GM12801 (cell line): Measurements from ENCODE around the gene KNG1.

Source experiments
- TF ChIP-seq, protein P1 (sequence below): IDR thresholded peaks from one replicate; pipeline ENCODE4 v1.5.1; 2011; ENCODE audit warnings: control low read depth; ENCODE audit not compliant: insufficient read length; ENCODE audit errors: extremely low read depth

The KNG1 gene

DNA sequence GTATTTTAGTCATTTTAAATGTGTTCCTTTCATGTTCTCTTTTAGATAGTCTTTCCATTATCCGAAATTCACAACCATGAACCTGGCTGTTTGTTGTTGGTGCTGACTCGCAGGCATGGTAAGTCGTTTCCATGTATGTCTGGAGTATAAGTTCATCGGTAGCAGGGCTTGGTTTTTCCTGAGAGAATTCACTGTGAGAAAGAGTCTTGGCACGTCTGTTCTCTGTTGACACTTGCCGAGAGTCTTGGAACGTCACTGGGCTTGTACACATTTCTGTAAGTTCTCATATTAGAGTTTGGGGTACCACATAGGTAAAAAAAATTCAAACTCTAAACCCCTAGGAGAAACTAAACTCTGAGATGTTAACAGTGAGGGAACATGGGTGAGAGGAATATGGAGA lies 36.8 kb downstream of the KNG1 start:
- TF ChIP-seq, protein P1, sequence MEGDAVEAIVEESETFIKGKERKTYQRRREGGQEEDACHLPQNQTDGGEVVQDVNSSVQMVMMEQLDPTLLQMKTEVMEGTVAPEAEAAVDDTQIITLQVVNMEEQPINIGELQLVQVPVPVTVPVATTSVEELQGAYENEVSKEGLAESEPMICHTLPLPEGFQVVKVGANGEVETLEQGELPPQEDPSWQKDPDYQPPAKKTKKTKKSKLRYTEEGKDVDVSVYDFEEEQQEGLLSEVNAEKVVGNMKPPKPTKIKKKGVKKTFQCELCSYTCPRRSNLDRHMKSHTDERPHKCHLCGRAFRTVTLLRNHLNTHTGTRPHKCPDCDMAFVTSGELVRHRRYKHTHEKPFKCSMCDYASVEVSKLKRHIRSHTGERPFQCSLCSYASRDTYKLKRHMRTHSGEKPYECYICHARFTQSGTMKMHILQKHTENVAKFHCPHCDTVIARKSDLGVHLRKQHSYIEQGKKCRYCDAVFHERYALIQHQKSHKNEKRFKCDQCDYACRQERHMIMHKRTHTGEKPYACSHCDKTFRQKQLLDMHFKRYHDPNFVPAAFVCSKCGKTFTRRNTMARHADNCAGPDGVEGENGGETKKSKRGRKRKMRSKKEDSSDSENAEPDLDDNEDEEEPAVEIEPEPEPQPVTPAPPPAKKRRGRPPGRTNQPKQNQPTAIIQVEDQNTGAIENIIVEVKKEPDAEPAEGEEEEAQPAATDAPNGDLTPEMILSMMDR: no peak

DNA sequence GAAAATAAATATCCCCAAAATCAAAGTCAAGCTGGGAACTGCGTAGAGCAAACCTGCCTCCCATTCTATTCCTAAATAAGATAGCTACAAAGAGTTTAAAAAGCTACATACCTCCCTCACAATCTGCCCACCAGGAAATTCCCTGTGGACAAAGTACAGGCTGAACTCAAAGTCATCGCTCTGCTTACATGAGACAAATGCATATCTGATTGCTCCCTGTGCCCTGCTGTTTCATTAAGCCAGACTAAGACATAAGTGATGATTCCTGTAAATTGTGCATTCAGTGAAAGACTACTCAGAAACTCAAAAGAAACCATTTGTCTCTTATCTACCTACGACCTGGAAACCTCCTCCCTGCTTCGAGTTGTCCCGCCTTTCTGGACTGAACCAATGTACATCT lies 37.7 kb downstream of the KNG1 start:
- TF ChIP-seq, protein P1: no peak

DNA sequence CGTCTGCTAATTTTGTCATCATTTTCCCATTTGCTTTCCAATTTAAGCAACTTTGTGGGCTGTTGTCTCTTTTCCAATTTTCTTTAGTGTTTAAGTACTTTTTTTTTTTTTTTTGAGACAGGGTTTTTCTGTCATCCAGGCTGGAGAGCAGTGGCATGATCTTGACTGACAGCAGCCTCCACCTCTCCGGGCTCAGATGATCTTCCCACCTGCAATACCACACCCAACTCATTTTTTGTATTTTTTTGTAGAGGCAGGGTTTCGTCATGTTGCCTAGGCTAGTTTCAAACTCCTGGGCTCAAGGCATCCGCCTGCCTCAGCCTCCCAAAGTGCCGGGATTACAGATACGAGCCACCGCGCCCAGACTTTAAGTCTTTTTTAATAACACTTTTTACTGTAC lies 40.1 kb downstream of the KNG1 start:
- TF ChIP-seq, protein P1: no peak

DNA sequence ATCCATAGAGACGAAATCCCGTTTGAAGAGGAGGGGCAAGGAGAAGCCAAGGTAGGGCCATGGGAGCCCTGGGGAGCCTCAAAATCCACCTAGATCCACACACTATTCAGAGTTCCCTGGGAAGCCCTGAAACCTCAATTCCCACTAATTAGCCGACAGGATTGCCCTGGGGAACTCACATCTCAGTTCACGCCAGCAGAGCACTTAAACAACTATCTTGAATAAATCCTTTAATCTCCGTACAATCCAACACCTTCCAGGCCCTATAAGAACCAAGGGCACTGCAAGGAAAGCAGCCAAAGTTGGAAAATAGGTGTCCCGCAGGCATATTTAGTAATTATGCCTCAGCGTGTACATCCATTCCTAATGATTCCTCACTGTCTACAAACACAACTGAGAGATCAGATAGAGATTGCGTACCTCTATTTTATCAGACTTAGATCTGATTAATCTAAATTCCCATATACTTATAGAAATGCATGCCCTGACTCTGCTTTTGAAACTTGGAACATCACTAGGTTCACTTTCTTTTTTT lies 40.6 kb downstream of the KNG1 start:
- TF ChIP-seq, protein P1: no peak

DNA sequence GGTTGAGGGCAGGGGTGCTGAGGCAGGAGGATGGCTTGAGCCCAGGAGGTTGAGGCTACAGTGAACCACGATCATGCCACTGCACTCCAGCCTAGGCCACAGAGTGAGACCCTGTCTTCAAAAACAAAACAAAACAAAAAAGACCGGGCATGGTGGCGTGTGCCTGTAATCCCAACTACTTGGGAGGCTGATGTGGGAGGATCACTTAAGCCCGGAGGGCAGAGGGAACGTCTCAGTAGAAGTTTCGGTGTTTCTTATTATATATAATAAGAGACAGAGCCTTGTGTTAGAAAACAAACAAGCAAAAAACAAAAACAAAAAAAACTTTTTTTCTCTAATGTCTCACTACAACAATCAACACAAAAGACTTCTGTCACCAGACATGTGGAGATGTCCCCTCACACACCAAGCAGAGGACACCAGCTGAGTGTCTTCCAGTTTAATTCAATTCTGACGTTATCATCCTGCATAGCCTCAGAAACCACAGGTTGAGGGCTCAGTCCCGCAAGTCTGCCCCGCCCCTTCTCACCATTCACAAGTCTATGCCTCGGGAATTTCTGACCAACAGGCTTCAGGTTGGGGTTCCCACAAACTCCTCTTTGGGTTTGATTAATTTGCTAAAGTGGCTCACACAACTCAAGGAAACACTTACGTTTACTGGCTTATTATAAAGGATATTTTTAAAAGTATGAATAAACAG lies 42.2 kb downstream of the KNG1 start:
- TF ChIP-seq, protein P1: no peak

DNA sequence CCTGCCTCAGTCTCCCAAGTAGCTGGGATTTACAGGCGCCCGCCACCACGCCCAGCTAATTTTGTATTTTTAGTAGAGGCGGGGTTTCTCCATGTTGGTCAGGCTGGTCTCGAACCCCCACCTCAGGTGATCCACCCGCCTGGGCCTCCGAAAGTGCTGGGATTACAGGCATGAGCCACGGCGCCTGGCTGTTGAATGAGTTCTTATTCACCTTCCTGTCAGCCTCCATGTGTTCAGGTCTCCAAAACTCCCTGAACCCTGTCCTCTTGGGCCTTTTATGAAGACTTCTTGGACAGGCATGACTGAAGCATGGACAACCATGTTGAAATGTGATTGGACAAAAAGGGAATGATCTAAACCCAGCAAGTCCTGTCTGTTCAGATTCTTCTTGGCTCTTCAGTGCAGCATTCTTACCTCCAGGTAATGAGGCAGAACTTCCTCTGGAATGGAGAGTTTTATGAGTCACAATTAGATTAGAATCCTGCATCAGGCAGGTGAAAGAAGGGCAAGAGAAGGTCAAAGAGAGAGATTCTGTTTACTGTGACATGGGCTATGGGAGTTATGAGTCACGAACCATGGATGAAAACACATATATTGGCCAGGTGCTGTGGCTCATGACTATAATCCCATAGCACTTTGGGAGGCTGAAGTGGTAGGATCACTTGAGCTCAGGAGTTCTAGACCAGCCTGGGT lies 43.1 kb downstream of the KNG1 start:
- TF ChIP-seq, protein P1: no peak

DNA sequence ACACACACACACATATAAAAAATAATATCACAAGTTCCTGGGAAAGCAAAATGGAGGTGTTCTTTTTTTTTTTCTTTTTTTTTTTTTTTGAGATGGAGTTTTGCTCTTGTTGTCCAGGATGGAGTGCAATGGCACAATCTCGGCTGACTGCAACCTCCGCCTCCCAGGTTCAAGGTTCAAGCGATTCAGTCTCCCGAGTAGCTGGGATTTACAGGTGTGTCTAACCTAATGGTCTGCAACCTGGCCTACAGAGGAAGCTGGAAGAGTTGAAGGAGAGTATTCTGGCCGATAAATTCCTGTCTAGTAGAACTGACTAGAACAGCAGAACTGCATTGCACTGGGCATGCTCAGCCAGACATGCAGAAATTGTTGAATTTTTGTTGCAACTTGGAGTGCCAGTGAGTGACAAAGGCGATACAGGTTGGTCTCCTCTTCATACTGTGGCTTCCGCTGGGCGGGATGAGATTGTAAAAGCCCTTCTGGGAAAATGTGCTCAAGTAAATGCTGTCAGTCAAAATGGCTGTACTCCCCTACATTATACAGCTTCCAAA lies 43.8 kb downstream of the KNG1 start:
- TF ChIP-seq, protein P1: no peak
